MCF 10A (cell line): ENCODE data around the gene GSE1. TPM values are rescaled to one million over a fixed set of nuclear protein-coding genes. Genes with fewer than 3 reads are reported as not detected.

Experiments used
- BruUV-seq: library from RNA; stranded (reverse); fragments of 400-500 nt; replicated peaks from 2 replicates; lab custom pipeline; 2021; lab: Mats Ljungman, UMichigan
- CTCF ChIA-PET: fragments of 300-600 bp; sonication (Branson Sonifier 250); formaldehyde crosslinking; extraction: SDS; loops from one replicate; lab custom pipeline; 2021; ENCODE audit warnings: antibody characterized with exemption, inconsistent platforms; lab: Yijun Ruan, JAX
- POLR2A ChIA-PET: fragments of 300-600, 350-650 bp; sonication (Branson Sonifier 250); formaldehyde crosslinking; extraction: SDS; loops from one replicate; lab custom pipeline; 2020; ENCODE audit warnings: antibody characterized with exemption, inconsistent platforms; lab: Yijun Ruan, JAX
- DNase-seq: peaks from one replicate; pipeline ENCODE4 v3.0.0-alpha.2; 2018; ENCODE audit not compliant: unreplicated experiment
- H3K27ac Mint-ChIP-seq: one replicate; pipeline ENCODE4 v1.8.0; 2022; ENCODE audit warnings: mild to moderate bottlenecking, low read depth, mixed read lengths; ENCODE audit not compliant: unreplicated experiment
- H3K27me3 Mint-ChIP-seq: one replicate; pipeline ENCODE4 v1.8.0; 2022; ENCODE audit warnings: mixed read lengths; ENCODE audit not compliant: insufficient read depth, unreplicated experiment
- H3K36me3 Mint-ChIP-seq: one replicate; pipeline ENCODE4 v1.8.0; 2022; ENCODE audit warnings: mild to moderate bottlenecking, moderate library complexity, mixed read lengths; ENCODE audit not compliant: insufficient read depth, unreplicated experiment
- H3K4me1 Mint-ChIP-seq: one replicate; pipeline ENCODE4 v1.8.0; 2022; ENCODE audit warnings: mixed read lengths; ENCODE audit not compliant: insufficient read depth, unreplicated experiment
- H3K4me3 Mint-ChIP-seq: one replicate; pipeline ENCODE4 v1.8.0; 2022; ENCODE audit warnings: mild to moderate bottlenecking, moderate library complexity, mixed read lengths; ENCODE audit not compliant: unreplicated experiment
- H3K9me3 Mint-ChIP-seq: one replicate; pipeline ENCODE4 v1.8.0; 2022; ENCODE audit warnings: mixed read lengths; ENCODE audit not compliant: unreplicated experiment
- CTCF ChIP-seq: fragments of 200-600 bp; IDR thresholded peaks from one replicate; pipeline ENCODE4 v1.8.0; 2022; ENCODE audit warnings: antibody characterized with exemption, mild to moderate bottlenecking; ENCODE audit not compliant: unreplicated experiment
- intact Hi-C: fragments of 100-400 bp; cut with micrococcal nuclease; formaldehyde crosslinking; loops from 2 replicates; pipeline ENCODE4 v1.14.1; 2022
- total RNA-seq: library from RNA; stranded (reverse); gene quantifications from 2 replicates; pipeline ENCODE4 v1.2.3, GENCODE V29; 2022

The GSE1 gene
- total RNA-seq, 1 experiment from 2014 or later: 52.9 TPM

GRCh38 chr16:85627526-85628264, 14.6 kb downstream of the GSE1 start:
- CTCF ChIA-PET: interaction anchor here (0.6 to 2.0 kb wide), 3 partner anchors 10 to 403 kb away, joined by 3 to 11 read pairs (median 4); no protein-coding TSS in a partner anchor
- H3K27ac Mint-ChIP-seq: no peak overlapping the region
- H3K4me3 Mint-ChIP-seq: no peak overlapping the region
- DNase-seq: no peak
- no TSS peak for BruUV-seq
- no peaks in the 10 kb centered on the region for H3K4me1 Mint-ChIP-seq
- POLR2A ChIA-PET: interaction anchor here (0.6 kb wide), 1 partner anchor 121 kb away, joined by 3 read pairs; no protein-coding TSS in a partner anchor
- no peak for TF ChIP-seq CTCF
- no peaks in the 10 kb centered on the region for H3K9me3 Mint-ChIP-seq
- intact Hi-C loops: no loop called here
- no peaks in the 10 kb centered on the region for H3K27me3 Mint-ChIP-seq
- H3K36me3 Mint-ChIP-seq: peaks cover 12% of the 10 kb centered on the region

GRCh38 chr16:85628265-85628556, 15.1 kb downstream of the GSE1 start:
- peaks cover 12% of the 10 kb centered on the region for H3K36me3 Mint-ChIP-seq
- H3K4me1 Mint-ChIP-seq: no peaks in the 10 kb centered on the region
- H3K9me3 Mint-ChIP-seq: no peaks in the 10 kb centered on the region
- ChIA-PET CTCF (interaction anchor here (0.6 to 1.5 kb wide), 3 partner anchors 12 to 1636 kb away, joined by 3 read pairs; no protein-coding TSS in a partner anchor), POLR2A (no interaction called here)
- no peaks in the 10 kb centered on the region for H3K27me3 Mint-ChIP-seq
- no peak for TF ChIP-seq CTCF
- H3K27ac Mint-ChIP-seq: no peak overlapping the region
- no TSS peak for BruUV-seq
- DNase-seq: no peak
- H3K4me3 Mint-ChIP-seq: no peak overlapping the region
- intact Hi-C loops: no loop called here

GRCh38 chr16:85628645-85629044, 15.5 kb downstream of the GSE1 start:
- CTCF ChIA-PET: interaction anchor here (0.6 to 1.5 kb wide), 4 partner anchors 13 to 1637 kb away, joined by 3 read pairs; no protein-coding TSS in a partner anchor
- Mint-ChIP-seq H3K36me3 (peaks cover 12% of the 10 kb centered on the region), H3K27me3 (no peaks in the 10 kb centered on the region), H3K27ac (no peak overlapping the region), H3K4me1 (no peaks in the 10 kb centered on the region), H3K4me3 (no peak overlapping the region), H3K9me3 (no peaks in the 10 kb centered on the region)
- intact Hi-C loops: no loop called here
- DNase-seq: no peak
- POLR2A ChIA-PET: no interaction called here
- no peak for TF ChIP-seq CTCF
- BruUV-seq: no TSS peak

GRCh38 chr16:85629326-85629725, 16.2 kb downstream of the GSE1 start:
- intact Hi-C loops: no loop called here
- no peaks in the 10 kb centered on the region for H3K27me3 Mint-ChIP-seq
- no peaks in the 10 kb centered on the region for H3K4me1 Mint-ChIP-seq
- H3K9me3 Mint-ChIP-seq: no peaks in the 10 kb centered on the region
- ChIA-PET POLR2A (no interaction called here), CTCF (interaction anchor here (0.7 to 1.5 kb wide), 2 partner anchors 13 to 258 kb away, joined by 3 read pairs; no protein-coding TSS in a partner anchor)
- peaks cover 12% of the 10 kb centered on the region for H3K36me3 Mint-ChIP-seq
- no peak for DNase-seq
- BruUV-seq: no TSS peak
- TF ChIP-seq CTCF: no peak
- no peak overlapping the region for H3K4me3 Mint-ChIP-seq
- H3K27ac Mint-ChIP-seq: no peak overlapping the region
